ENCODE results near the gene APOF.

GRCh38 chr12:56315249-56315621, 47.4 kb downstream of the APOF start:
- no peak for TF ChIP-seq CTCF (IDR thresholded peaks at IDR 0.05)
- no peak for TF ChIP-seq POLR2A (IDR thresholded peaks at IDR 0.05)

Data from tibial nerve (tissue), 3 donors.